Peyer's patch (tissue), 4 donors: ENCODE data around the gene TSPAN3.

Experiments used
- POLR2A ChIP-seq, 2 donors: fragments of 450-650 bp; IDR thresholded peaks; one replicate each; pipeline ENCODE4 v1.5.1; 2017; ENCODE audit warnings: antibody characterized with exemption in 2 of 2, mild to moderate bottlenecking in 2 of 2, moderate library complexity in 2 of 2
- TF ChIP-seq, protein P1 (sequence below), 6 experiments: fragments of 450-650 bp in 4 of 6; fragments of 200-600 bp in 2 of 6; sonication (generic) in 1 of 6; IDR thresholded peaks; one replicate each; pipeline ENCODE4 v1.5.1; 2017 to 2019; ENCODE audit warnings: antibody characterized with exemption in 6 of 6, mild to moderate bottlenecking in 3 of 6, moderate library complexity in 1 of 6

DNA sequence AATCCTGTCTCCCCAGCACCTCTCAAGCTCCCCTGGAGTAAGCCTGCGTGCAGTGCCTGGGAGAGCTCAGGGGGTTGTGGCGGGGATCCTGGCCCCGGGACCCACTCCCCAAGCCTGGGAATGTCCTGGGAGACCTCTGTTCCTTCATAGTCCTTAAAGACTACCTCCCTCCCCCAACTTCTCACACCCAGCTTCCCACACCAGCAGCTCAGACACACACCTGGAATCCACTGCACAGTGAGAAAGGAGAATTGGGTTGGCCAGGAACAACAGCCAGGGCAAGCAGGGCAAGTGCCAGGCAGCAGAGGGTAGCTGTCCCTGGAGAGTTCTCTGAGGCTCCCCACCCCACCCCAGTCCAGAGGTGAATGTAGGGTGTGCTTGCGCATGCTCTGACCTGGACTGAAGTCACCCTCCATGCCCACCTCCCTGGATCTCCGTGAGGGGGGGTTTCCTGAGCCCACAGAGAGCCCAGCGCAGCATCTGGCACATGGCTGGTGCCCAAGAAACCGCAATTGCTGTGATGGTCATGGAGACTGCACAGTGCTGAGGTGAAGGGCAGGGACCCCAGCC is 53.7 kb downstream of the TSPAN3 start:
- TF ChIP-seq POLR2A (IDR thresholded peaks at IDR 0.05), result no peak
- TF ChIP-seq, protein P1, sequence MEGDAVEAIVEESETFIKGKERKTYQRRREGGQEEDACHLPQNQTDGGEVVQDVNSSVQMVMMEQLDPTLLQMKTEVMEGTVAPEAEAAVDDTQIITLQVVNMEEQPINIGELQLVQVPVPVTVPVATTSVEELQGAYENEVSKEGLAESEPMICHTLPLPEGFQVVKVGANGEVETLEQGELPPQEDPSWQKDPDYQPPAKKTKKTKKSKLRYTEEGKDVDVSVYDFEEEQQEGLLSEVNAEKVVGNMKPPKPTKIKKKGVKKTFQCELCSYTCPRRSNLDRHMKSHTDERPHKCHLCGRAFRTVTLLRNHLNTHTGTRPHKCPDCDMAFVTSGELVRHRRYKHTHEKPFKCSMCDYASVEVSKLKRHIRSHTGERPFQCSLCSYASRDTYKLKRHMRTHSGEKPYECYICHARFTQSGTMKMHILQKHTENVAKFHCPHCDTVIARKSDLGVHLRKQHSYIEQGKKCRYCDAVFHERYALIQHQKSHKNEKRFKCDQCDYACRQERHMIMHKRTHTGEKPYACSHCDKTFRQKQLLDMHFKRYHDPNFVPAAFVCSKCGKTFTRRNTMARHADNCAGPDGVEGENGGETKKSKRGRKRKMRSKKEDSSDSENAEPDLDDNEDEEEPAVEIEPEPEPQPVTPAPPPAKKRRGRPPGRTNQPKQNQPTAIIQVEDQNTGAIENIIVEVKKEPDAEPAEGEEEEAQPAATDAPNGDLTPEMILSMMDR (IDR thresholded peaks at IDR 0.05), result no peak
